GM18511 (cell line): ENCODE measurements around the gene AGAP1.

Source experiments
- ATAC-seq: cut with Tn5 transposase; IDR thresholded peaks from one replicate; pipeline ENCODE4 v1.9.1; 2021; ENCODE audit warnings: mild to moderate bottlenecking, moderate library complexity; ENCODE audit not compliant: unreplicated experiment

Gene AGAP1

DNA sequence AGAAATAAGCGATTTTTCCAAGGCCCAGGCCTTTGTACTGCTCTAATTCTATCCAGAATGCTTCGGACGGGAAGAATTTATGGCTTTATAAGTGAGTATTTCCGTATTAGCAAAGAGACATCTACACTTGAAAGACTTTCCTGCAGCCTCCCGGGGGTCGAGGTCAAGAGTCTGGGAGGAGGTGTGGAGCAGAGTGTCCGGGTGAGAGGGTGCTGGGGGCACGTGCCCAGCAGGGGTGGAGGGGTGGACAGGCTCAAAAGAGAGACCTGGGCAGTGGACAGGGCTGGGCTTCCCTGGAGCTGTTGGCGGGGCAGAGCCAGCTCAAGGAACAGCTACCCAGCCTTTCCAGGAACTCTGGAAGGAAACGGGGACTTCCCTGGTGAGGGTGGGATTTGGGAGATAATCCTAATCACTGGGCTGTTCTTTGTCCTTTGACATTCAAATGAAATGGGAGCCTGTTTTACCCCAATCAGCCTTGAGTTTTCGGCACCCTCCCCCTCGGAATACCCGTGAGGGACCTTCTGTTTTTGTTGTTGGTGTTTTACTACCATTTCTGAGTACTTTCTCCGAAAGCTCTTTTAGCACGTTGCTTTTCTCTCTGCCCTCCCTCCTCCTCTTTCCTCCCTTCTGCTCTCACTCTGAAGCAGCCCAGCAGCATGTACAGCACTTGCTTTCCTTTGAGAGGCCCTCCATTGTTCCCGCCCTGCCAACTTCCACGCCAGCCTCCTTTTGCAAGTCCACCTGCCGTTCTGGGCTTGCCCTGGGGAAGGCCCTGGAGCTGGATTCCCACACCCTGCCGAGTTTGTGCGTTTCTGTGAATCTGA is 164.7 kb downstream of the AGAP1 start:
- no peak for ATAC-seq

DNA sequence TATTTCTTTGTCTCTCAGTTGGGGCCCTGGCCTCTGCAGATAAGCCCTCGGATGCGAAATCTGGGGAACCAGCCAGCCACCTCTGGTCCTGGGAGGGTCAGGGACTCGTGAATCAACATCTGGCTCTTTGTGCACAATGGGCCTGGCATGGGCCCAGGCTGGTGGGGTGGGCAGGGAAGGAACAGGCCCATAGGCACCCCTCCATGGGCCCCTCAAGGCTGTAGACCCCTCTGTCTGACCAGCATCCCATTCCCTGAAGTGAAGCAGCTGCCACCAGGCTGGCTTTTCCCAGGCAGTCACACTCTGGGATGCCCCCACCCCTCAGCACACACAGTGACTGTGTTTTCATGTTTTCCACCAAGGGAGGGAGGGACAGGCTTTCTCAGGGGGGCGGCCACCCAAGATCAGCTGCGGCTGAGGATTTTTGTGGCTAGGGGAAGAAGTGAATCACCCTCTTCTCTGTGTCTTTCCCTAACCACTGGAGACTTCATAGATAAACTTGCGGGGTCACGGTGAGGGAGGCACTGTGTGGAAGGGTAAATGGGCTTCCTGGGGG is 166.0 kb downstream of the AGAP1 start:
- ATAC-seq = no peak

GRCh38 chr2:235660484-235661082 is 166.7 kb downstream of the AGAP1 start:
- no peak for ATAC-seq

DNA sequence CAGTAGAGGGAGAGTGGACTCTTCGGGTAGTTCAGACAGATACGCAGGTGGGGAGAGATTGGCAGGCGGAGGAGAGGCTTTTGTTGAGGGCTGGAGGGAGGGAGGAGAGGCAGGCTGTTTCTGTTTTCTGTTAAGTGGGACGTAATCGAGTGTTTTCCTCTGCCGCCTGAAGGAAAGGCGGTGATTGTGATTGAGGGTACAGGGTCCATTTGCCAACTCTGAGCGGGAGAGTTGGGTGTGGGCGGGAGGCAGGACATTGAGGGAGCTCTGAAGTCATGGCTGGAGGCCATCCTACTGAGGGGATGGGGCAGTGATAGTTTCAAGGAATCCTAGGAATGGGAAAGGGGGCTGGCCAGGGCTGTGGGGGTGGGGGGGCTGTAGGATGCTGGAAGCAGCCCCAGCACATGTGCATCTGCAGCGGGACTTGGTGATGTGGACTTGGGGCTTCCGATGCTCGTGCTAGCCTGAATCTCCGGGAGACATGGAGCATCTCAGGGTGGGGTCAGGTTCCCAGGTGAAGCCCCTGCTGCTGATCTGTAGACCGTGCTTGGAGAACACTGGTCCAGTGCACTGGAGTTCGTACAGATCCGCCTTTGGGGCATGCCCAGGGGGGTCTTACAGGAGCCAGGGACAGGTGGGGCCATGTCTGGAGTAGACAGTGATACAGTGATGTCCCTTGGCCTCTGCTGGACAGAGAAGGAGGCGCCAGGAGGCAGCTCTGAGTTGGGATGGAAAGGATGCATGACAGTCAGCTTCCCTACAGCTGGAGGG is 167.5 kb downstream of the AGAP1 start:
- no peak for ATAC-seq

DNA sequence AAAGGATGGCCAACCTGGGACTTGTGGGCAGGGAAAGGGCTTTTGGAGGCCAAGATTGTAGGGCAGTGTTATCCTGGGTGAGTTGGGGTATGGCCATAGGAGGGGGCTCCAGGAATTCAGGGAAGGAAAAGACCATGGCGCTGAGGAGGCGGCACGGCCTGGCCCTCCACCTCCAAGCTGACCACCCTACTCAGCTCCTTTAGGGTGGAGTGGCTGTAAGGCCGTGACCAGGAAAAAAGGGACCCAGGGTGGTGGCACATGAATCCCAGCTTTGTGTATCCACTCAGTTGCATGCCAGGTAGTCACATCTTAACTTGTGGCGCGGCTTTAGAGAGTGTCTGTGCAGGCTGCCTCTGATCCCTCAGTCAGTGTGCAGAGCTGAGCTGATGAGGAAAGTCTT is 168.1 kb downstream of the AGAP1 start:
- no peak for ATAC-seq

DNA sequence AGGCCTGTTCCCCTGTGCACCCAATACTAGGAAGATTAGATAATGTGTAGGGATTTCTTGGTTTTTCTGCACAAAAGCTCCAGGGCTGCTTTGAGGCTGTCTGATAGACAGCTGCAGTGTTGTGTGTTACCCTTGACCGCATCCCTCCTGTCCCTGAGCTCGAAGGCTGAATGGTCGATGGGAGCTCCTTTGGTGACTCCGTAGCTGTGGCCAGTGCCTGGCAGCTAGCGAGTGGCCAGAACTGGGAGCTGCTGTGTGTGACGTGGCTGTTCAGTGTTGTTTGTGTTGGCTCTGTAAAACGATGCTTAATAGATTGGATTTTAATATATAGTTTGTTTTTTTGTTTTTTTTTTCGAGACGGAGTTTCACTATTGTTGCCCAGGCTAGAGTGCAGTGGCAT is 170.0 kb downstream of the AGAP1 start:
- ATAC-seq = no peak

GRCh38 chr2:235665661-235666212 is 171.9 kb downstream of the AGAP1 start:
- no peak for ATAC-seq

GRCh38 chr2:235666213-235666781 is 172.5 kb downstream of the AGAP1 start:
- ATAC-seq = no peak

DNA sequence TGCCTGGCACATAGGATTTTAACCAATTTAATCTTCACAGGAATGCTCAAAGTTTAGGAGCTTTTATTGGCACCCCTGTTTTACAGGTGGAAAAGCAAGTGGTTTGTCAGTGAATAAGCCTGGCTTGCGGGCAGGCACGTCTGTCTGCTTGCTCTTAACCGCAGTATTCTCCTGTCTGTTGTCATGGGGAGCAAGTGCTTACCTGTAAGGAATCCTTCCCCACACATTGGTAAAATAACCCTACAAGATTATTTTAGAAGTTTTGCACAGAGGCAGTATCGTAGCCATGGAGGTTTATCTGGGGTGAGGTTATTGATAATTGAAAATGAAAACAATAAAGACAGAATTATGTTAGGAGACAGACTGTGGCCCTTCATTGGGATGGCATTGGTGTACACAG is 174.9 kb downstream of the AGAP1 start:
- no peak for ATAC-seq

DNA sequence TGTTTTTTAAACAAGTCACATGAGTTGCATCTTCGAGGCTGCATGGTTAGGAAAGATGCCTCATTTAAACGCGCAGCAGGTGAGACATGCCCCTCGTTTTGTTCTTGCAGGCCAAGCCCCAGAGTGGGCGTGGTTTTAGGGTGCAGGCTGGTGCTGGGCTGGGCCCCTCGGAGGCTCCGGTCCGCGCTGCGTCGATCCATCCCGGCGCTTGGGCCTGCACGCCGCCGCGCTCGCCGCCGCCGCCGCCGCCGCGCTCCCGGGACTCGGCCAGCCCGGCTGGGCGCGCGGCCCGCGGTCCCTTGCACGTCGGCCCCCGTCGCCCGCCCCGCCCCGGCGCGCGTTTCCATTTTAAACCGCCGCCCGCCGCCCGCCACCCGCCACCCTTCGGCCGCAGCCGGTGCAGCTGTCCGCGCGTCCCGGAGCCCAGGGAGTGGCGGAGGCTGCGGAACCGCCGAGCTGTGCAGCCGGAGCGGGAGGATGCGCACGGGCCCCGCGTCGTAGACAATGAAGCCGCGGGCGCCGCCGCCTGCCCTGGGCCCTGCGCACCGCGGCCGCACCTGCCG is 175.5 kb downstream of the AGAP1 start:
- ATAC-seq = no peak

DNA sequence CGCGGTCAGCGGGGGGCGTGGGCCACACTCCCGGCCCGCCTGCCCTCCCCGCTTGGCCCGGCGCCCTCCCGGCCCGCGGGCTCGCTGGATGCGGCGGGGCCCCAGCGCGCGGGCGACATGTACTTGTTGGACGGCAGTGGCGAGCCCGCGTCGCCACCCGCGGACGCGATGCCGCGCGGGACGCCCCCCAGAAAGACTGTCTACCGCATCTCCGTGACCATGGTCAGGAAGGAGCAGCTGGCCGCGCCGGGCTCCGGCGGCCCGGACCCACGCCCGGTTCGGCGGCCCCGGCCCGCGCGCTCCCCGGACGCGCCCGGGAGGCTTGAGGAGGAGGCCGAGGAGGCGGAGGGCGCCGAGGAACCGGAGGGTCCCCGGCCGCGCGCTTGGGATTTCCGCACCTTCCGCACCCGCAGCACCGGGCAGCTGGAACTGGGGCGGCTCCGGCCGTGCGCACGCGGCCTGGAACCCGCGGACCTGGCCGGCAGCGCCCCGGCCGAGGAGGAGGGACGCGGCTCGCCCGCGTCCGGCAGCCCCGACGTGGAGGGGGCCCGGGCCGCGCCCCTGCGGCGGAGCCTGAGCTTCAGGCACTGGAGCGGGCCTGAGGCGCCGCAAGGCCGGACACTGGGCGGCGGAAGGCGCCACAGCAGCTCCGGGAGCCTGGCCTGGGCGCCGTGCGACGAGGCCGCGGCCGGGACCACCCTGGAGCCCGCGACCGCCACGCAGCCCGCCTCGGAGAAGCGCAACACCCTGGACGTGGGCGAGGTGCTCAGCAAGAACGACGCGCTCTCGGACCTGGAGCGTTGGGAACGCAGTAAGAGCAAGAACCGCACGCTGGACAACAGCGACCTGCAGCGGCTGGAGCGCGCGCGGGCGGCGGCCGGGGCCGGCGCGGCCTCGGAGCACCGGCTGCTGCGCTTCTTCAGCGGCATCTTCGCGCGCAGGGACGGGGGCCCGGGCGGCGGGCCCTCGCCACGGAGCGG is 176.4 kb downstream of the AGAP1 start:
- no peak for ATAC-seq

DNA sequence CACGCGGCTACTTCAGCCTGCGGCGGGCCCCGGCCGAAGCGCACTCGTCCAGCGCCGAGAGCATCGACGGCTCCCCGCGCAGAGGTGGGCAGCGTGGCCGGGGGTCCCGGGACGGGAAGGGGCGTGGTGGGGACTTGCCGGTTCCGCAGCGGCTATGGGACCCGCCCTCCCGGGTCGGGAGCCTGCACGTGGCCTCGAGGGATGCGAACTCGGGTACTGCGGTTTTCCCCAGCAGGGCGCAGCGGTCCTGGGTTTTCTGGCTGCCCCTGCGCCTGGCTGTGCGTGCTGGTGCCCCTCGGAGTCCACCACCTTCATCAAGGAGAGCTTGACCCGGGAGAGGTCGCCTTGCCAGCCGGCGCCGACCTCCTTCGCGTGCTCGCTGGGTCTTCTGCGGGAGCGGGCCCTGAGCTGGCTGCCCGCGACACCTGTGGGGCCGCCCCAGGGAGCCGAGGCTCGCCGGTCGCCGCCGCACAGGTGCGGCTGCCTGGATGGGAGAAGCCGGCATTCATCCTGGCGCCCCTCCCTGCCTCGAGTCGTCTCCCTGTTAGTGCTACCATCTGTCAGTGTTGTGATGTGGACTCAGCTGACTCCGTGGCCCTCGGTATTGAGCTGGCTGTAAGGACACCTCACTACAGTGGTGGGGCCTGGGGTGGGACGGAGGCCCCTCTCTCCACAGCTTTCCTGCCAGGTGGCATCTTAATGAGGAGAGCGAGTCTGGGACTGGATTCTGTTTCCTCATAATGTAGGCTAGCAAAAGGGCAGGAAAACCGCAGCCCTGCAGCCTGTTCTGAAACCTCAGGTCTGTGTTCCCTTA is 177.3 kb downstream of the AGAP1 start:
- no peak for ATAC-seq

DNA sequence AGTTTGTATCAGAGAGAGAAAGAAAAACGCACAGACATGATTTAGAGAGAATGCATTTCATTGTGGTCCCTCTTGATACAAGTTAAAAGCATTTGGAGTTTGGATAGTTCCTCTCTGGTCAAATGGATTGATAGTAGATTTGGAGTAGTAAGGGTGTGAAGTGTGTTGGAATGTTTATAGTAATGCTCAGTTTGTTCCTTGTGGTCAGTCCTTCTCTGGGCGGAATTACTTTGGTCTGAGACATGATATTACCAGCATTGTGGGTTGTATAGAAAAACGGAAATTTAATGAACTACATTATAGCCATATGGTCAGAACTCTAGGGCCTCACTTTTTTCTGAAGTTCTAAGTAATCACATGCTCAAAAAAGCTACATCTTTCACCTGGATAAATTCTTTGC is 178.9 kb downstream of the AGAP1 start:
- ATAC-seq = no peak

- ATAC-seq = no peak
Observed at GRCh38 chr2:235674146-235674545, 180.3 kb downstream of the AGAP1 start.

GRCh38 chr2:235674812-235675211 is 181.0 kb downstream of the AGAP1 start:
- no peak for ATAC-seq

DNA sequence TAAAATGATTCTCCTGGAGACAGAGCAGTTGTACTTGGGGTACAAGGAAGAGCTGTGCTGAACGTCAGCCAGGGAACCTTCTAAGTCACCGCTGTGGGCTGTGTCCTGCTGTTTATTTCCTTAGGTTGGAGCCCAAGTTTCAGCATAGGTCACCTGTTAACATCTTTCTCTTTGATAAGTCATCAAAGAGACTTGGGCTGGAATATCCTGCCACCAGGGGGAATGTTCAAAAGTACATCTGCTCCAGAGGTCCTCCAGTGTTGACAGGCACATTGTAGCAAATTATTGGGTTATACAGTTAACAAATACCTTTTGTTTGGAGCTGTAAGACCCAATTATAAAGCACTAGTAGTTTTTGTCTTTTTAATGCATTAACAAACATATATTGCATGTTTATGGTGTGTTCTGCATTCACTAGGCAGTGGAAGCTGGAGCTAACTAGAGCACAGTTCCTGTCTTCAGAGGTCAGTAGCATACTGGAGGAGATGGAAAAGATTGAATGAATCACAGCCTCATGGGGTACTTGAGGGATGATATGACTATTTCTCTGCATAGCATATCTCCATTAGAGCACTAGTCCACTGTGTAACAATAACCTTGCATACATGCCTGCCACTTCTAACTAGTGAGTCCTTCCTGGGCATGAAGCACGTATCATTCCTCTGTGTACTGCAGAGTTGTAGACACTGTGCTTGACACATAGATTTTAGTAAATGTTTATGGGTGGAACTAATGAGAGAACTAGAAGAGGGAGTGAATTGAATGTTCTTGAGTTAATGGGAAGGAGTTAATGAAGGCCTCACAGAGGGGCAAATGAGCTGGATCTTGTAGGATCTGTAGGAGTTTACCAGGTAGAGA is 182.1 kb downstream of the AGAP1 start:
- no peak for ATAC-seq

GRCh38 chr2:235676536-235676799 is 182.6 kb downstream of the AGAP1 start:
- ATAC-seq = no peak

DNA sequence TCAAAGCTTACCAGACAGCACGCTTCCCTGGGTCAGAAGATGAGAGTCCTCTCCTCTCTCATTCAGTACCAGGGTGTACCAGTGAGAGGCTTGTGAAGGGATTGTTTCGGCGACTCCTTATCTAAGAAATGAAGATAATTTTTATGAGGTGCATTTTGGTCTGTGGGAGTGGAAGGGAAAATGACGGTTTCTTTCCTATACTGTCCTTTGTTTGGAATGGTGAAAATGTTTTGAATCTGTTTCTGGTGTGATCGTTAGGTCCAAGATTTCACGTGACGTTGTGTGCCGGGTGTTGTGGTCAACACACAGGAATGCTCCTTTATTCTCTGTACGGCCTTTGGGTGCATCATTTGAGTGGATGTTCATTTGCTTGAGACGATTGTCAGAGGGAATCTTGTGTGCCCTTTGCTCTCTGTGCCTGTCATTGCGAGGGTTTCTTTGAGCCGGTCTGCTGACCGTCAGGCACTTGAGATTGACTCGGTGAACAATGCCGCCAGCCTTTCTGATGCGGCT is 183.5 kb downstream of the AGAP1 start:
- no peak for ATAC-seq
